Prostate gland (tissue), 2 donors: ENCODE data around the gene RPL7L1.

Experiments
- CTCF ChIP-seq, 4 experiments: fragments of 200-600 bp in 2 of 4; fragments of 450-650 bp in 2 of 4; sonication (generic) in 2 of 4; IDR thresholded peaks; 1 replicate in 3 of 4; 2 replicates in 1 of 4; pipeline ENCODE4 v1.5.1; 2016 to 2019; ENCODE audit warnings: antibody characterized with exemption in 4 of 4, mild to moderate bottlenecking in 2 of 4, moderate library complexity in 2 of 4
- POLR2A ChIP-seq: fragments of 450-650 bp; IDR thresholded peaks from one replicate; pipeline ENCODE4 v1.6.1; 2016; ENCODE audit warnings: antibody characterized with exemption, mild to moderate bottlenecking
- POLR2AphosphoS5 ChIP-seq: sonication (generic); formaldehyde crosslinking; IDR thresholded peaks from one replicate; pipeline ENCODE4 v1.6.1; 2017; ENCODE audit warnings: antibody characterized with exemption

GRCh38 chr6:42937548-42938427, 58.4 kb downstream of the RPL7L1 start:
- no peak for TF ChIP-seq CTCF (IDR thresholded peaks at IDR 0.05)
- TF ChIP-seq POLR2A: no peak
- no peak for TF ChIP-seq POLR2AphosphoS5
